HG02623 (cell line): ENCODE results near the gene SLC6A11.

Experiments used
- ATAC-seq: cut with Tn5 transposase; IDR thresholded peaks from one replicate; pipeline ENCODE4 v1.9.1; 2021; ENCODE audit warnings: moderate library complexity; ENCODE audit not compliant: unreplicated experiment

The SLC6A11 gene

DNA sequence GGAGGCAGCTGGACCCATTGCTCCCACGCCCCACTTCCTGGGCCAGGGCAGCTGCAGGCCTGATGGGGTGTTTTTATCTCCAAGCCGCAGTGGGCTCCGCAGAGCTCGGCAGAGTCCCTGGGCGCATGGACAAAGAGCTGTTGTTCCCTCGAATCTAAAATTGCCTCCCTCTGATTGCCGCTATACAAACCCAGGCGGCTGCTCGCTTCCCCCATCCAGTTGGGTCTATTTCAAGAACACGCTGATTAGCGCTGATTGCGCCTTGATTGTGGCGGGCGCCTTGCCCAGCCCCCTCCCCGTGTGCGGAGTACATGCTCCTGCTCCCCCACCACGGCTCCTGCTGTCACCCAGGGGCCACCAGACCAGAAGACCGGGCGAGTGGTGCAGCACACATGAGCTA is 133.2 kb downstream of the SLC6A11 start:
- ATAC-seq: no peak

DNA sequence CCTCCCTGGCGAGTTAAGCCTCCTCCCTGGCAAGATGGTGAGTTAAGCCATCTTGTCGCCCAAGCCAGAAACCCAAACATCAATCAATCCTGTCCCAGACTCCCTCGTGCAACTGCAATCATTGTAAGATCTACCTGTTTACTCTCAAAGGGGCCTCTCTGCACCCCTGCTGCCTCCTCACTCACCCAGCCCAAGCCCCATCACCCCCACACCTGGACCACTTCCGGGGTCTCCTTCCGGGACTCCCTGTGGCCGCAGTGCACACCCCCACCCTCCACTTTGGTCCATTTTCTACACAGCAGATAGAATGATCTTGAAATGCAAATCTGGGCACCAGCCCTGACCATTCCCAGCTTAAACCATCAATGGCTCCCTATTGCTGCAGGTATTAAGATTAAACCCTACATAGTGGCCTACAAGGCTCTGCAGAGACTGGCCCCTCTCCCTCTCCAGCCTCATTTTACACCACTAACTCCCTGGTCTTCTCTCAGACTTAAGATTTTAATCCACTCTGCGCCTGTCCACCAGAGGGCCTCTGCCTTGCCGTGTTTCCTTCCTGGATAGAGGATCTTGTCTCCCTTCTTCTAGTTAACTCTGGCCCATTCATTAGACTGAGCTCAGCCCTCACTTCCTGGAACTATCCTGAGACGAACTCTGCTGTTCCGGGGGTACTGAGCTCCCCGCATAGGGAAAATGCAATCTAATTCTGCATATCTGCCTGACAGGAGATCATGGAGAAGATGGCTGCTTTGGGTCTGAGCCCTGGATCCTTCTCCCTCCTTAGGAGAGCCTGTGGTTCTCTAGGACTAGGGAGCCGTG is 134.7 kb downstream of the SLC6A11 start:
- no peak for ATAC-seq

DNA sequence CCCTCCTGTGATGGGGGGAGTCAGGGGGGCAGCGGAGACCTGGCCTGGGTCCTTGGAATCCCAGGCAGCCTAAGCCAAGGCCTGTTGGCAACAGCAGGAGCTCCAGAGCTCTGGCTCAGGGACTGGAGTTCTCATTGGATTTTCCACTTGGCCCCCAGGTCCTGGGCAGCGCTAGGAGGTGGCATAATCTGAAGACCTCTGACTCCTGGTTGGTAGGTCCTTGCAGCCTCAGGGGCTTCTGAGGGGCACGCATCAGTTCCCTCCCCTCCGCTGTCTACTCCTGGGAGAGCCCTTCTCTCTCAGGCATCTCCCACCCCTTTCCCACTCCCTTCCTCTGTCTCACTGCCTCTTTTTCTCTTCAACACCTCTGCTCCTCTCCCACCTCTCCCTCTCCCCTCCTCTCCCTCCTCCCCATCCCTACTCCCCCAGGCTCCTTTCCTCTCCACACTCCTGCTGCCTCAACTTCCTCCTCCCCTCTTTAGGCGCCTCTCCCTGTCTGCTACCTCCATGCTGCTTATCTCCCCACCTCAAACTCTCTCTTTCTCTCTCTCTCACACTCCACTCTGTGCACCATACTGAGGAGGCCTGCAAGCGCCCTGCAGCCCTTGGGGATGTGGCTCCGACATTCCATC is 135.4 kb downstream of the SLC6A11 start:
- no peak for ATAC-seq

DNA sequence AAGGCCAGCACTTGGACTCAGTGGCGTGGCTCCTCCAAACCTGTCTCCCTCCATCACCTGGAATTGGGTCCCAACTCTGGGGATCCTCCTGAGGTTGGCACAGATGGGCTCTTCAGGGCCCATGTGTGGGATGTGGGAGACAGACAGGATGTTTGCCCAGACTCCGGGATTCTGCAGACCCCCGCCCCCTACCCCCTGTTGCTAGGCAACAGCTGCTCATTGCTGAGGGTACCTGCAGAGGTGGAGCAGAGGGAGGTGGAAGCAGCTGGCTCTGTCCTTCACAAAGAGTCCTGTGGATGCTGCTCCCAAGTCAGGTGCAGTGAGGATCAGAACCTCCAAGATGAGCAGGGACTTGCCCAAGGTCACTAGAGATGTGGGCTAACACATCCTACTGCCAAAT is 136.5 kb downstream of the SLC6A11 start:
- no peak for ATAC-seq

DNA sequence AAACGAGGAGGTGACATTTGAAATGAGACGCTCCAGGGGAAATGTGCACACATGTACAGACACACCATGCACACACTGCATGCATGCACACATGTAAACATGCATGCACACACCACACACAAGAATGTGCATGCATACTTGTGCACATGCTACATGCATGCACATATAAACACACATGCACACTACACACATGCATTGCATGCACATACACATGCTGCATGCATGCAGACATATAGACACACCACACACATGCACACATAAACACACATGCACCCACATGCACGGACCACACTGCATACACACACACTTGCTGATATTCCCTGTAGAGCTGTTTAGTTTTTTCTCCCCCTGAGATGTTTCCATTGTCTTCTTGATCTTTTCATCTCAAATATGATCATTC is 138.7 kb downstream of the SLC6A11 start:
- ATAC-seq: no peak

DNA sequence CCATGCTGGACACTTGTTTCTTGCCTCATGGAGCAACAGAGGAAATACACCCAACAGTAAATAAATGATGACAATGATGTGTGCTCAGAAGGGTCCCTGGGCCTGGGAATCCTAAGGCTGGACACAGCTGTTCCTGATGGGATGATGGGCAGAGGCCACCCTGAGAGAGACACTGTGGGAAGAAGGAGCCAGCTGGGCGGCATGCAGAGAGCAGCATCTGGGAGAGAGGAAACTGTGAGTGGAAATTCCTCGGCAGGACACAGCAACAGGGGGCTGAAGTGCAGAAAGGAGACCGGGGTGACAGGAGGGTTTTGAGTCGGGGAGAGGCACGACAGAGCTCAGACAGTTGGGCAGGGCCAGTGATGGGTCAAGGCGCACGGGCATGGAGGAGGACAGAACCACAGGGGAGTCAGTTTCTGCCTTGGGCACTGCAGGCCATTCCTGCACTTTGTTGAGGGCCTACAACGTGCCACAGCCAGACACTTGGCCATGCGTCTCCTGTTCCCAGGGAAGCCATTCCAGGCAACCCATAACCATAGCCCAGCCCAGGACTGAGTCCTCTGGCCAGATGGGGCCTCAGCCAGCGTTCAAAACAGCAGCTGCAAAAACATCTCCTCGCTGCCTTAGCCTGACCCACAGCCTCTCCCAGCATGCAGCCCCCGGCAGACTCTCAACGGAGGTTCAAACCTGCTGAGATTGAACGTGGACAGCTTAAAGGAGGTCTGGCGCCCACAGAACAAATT is 139.9 kb downstream of the SLC6A11 start:
- no peak for ATAC-seq

DNA sequence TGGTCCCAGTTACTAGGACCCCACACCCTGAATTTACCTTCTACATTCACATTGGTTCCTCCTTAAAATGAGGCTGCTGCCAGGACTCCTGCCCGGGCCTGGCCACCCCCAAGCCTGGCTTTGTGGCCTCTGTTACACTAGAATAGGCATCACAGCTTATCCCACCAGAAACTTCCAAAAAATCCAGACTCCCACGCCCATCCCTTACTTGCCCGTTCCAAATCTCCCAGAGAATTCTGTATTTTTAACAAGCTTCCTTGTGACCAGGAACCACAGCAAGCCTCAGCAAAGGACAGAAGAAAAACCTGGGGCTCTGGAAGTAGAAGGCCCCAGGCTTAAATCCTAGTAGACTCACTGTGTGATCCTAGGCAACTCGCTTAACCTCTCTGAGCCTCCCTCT is 140.5 kb downstream of the SLC6A11 start:
- ATAC-seq: no peak

DNA sequence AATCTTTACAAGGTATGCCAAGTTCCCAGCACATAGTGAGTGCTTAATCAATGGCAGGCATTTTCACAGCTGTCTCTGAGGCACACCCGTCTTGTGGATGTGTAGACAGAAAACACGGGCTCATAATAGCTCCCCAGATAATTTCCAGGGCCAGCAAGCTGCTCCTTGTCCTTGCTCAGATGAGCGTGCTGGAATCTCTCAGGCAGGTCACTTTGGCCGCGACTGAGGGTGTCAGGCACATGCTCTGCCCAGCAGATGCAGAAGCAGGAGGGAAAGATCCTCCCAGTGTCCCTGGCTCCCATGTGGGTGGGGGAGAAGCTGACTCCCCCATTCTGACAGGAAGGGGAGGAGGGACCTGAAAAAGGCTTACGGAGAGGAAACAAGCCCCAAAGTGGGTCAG is 141.0 kb downstream of the SLC6A11 start:
- ATAC-seq: no peak

DNA sequence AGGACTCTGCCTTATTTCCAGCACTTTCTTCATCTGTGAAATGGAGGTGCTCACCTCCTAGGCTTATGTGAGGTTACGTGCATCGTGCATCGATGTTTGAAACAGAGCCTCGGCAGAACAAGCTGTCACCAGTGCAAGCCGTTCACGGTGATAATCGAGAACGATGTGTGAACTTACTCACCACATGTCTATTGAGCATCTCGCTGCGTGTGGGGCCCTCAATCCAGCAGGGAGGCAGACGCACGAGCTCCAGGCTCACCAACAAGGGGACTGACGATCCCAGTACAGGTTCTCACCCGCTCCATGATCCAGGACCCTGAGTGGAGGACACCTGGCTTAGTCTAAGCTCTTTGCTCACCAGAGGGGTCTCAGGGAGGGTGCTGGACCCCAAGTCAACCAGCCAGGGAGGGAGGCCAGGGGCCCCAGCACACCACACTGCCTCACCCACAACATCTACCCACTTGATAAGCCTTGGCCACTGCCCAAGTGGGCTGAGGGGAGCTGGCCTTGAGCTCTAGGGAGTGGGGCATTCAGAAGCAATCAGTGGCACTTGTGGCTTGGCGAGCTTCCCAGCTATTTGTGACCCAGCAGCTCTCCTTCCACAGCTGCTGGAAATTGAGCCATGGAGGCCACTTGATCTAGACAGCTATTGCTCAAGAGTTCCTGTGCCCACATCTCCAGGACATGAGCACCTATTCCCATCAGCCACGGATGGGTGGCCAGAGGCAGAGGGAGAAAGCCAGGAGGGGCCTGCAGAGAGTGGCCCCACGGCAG is 142.1 kb downstream of the SLC6A11 start:
- no peak for ATAC-seq

DNA sequence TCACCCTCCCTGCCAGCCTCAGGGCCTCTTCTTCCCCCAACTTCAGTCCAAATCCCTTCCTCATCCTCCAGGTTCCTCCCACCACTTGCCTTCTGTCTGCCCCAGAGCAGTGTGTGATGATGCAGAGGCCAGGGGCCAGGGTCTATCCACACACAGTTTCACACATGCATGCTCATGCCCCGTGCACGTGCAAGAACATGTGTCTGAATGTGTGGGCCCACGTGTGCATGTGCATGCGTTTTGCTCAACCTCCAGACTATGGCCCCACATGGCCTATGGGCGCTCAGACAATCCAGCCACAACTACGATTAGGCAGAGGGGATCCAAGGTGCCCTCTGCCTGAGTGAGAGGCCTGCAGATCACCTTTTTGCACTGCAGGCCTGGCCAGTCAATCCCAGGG is 144.2 kb downstream of the SLC6A11 start:
- ATAC-seq: no peak

DNA sequence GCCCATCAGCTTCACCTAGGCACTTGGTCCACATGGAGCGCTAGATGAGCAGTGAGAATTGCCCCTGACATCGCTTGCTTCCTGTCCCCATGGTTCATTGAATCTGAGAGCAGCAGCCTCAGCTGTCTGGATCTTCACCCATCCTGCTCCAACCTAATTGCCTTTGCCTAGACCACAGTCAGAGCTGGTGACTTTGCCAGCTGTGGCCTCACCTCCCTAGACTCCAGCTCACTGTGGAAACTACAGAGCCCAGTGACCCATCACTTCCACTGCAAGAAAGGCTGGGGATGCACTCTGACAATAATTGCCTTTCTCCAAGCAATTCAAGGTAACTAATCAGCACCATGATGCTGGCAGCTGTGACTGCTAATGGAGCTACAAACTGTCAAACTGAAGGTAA is 145.9 kb downstream of the SLC6A11 start:
- ATAC-seq: no peak

DNA sequence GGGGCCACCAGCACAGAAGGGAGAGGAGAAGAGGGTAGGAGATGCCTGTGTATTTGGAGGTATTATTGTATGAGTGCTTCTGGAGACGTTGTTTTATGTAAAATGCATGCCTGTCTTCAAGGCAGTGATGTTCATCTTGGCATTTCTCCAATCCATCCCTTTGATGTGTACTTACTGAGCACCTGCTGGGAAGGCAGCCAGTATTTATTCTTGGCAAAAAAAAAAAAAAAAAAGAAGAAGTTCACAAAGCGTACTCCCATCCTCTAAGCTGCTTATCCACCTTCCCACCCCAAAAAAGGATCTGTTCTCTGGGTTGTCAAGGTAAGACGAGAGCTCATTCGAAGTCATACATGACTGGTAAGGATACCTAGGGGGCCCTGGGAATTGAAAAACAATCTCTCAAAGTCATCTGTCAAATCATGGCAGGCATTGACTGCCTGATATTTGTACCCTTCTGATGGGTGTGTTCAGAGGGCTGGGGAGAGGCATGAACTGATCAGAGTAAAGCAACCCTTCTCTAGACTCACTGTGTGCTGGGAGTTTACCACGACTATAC is 146.5 kb downstream of the SLC6A11 start:
- ATAC-seq: no peak

DNA sequence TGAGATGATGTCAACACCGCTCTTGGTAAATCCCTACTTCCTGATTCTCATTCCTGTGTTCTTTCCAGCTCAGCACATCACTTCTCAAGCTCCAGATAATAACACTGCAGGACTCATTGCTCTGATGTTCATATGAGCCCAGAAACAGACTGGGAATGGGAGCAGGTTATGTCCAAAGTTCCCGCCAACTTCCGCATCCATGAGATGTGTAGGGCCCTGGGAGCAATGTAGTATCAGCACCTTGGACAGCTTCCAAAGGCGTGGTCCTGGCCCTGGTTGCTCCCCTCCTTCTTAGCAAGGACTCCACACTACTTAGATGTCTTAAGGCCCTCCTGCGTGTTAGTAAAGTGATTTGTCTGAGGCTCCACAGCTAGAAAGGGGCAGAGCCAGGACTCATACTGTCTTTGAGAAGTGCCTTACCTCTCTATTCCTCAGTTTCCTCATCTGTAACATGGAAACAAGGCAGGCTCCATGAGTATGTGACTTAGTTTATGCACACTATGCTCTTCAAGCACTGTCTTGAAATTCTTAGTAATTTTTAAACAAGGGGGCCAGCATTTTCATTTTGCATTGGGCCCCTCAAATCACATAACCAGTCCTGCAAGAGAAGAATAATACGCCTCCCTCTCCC is 148.6 kb downstream of the SLC6A11 start:
- no peak for ATAC-seq

DNA sequence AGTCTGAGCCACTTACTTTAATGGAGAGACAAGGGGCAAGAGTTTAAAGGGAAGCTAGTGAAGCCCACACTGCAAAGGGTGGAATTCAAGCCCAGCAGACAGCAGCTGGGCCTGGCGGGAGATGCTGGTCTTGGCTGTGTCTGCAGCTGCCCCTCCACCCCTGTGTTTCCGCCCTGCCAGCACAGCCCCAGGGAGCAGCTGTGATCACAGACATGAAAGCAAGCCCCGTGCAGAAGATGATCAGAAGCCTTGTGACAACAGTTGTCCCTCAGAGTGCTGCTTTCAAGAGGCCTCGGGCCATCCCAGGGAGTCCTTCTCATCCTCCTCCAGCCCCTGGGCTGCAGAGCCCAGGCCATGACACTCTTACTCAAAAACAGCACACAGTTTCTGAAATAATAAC is 152.4 kb downstream of the SLC6A11 start:
- no peak for ATAC-seq

DNA sequence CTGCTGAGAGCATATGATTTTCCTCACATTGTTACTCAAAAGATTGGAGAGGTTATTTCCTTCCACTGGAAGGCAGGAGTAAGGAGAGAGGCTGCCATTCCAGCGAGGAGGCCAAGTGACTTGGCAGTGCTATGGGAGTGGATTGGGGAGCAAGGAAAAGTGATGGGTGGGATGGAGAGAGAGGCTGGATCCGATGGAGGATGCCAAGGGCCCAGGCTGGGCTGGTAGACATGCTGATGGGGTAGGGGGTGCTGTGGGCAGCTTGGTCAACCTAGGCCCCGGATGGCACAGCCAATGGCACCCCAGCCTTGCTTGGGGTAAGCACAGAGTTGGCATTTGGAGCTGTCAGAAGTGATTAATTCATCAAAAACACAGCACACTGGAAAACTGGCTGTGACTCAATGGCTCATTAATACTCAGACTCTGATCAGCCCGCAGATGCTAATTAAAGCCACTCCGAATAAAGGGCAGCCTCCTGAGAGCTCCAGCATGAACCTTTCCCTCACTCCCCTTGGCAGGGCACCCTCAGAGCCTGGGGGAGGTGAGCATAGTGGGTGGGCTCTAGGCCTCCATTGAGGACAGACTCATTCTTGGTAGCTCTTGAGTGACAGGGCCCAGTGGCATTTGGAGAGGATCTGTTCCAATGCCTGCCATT is 154.4 kb downstream of the SLC6A11 start:
- no peak for ATAC-seq

DNA sequence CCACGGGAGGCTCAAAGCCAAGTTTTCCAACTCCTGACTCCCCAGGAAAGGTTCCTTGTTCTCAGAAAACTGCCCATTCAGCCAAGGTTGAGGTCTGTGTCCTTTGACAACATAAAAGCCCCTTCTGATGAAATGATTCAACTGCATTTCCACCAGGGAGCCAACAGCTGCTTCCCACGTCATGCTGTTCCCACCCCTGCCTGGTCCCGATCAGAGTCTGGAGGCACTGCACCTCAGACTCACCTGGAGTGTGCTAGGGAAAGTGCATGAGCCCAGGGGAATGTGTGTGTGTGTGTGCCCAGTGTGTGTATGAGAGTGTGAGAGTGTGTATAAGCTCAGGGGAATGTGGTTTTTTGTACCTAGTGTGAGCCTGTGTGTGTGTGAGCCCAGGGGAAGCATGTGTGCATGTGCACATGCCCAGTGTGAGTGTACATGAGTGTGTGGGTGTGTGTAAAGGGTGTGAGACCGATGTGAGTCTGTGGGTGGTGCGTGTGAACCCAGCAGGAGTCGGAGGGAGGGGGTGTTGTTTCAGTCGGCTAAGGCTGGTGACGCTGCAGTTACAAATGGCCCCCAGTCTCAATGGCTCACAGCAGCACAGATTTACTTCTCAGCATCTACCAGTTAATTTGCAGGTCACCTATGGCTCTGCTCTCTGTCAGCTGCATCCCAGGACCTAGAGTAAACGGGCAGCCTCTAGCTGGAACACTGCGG is 156.2 kb downstream of the SLC6A11 start:
- no peak for ATAC-seq

DNA sequence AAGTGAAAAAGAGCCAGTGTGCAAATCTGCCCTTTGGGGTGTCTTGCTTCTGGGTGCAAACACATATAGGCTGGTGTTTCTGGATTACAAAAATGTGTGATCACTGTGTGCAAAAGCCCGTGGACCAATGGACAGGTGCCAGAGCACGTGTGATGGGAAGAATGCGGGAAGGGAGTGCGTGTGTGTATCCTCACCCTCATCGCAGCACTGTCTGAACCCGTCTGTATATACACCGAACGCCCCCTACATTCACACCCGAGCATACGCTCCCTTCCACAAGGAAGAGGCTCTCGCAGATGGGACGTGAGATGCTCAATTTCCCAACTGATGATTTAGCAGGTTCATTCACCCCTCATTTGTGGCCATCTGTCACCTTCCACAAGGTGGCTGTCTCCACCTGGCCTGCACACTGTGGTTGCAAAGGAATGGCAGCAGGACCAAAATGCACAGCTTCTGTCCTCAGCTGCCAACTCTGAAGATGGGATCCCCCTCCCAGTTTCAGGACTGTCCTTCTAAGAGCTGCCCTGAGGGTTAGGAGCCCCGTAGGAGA is 157.1 kb downstream of the SLC6A11 start:
- no peak for ATAC-seq

DNA sequence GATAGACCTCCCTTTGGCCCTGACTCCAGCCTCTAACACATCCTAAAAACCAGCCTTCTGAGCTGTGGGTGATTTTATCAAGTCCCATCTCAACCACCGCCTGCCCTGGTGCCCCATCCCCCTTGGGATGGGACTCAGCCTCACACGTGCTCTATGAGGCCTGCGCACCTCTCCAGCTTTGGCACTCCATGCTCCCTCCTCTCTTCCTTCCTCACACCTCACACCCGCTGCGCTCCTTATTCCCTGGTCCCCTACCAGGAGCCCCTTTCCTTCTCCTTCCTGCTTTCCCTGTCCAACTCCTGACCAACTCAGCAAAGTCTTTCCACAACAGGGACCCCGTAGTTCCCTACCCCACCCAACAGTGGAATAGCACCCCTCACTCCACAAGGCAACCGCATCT is 158.1 kb downstream of the SLC6A11 start:
- no peak for ATAC-seq

DNA sequence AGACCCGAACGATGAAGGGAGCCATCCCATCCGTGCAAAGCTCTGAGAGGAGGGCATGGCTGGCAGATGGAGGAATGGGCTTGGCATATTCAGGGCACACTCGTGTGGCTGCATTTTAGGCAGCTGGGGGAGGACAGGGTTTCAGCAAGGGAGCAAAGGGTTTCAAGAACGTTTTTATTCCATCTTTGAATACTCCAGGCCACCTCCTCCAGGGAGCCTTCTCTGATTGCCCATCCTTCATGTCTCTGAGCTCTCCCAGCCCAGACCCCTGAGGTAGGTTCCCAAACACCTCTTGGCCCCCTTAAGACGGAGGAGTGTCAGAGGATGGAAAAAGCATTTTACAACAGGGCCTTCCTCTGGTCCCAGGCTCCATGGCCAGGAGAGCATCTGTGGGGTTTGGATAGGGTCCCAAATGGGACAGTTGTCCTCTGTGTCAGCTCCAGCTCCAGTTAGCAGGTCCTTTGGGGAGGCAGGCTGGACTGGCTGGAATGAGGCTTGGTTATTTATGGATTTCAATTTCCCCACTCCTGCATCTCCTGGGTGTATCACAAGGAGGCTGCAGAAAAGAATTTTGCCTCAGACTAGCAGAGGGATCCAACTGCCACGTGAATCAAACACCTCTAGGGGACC is 158.8 kb downstream of the SLC6A11 start:
- ATAC-seq: no peak
